Measurements from ENCODE around the gene PDE4C.

GRCh38 chr19:18211683-18212082 is 14.6 kb downstream of the PDE4C start:
- no peak for TF ChIP-seq REST (IDR thresholded peaks at IDR 0.05; ENCODE audit: low read depth)
- TF ChIP-seq ZBTB7A (IDR thresholded peaks at IDR 0.05; ENCODE audit: low read depth): no peak
- TF ChIP-seq MAX (IDR thresholded peaks at IDR 0.05): no peak

All from Ishikawa (cell line).